Measurements from ENCODE around the gene PRPF19. TPM values are rescaled to one million over a fixed set of nuclear protein-coding genes. Genes with fewer than 3 reads are reported as not detected.

PRPF19 gene
- total and polyA plus RNA-seq, 2 of the 4 experiments (the other 2 are of a cell fraction), result 29.8 to 50.4 TPM

- peaks cover 39% of the 10 kb centered on the region for H3K36me3 ChIP-seq (ENCODE audit: control insufficient read depth, insufficient read depth, low read length)
- no peak overlapping the region for H2BK15ac ChIP-seq (ENCODE audit: low read depth, low read length)
- ChIA-PET POLR2A (ENCODE audit: unreplicated experiment) (no interaction called here), CTCF (interaction anchor here (0.7 kb wide), 1 partner anchor 439 kb away, joined by 4 read pairs; no protein-coding TSS in a partner anchor)
- H2AK5ac ChIP-seq (ENCODE audit: low read depth, low read length), result no peak overlapping the region
- intact Hi-C loops (cut with micrococcal nuclease), result no loop called here
- H3K14ac ChIP-seq (replicated peaks; ENCODE audit: low read depth, low read length), result no peak overlapping the region
- no peak overlapping the region for H4K91ac ChIP-seq (ENCODE audit: insufficient read depth, low read depth, low read length)
- H4K5ac ChIP-seq (ENCODE audit: low read depth, low read length), result no peak overlapping the region
- H3K9ac ChIP-seq (ENCODE audit: low read depth, low read length), result no peak overlapping the region
- H2BK5ac ChIP-seq (ENCODE audit: low read depth, low read length, poor library complexity, severe bottlenecking), result no peak overlapping the region
- H3K27me3 ChIP-seq (ENCODE audit: control insufficient read depth, insufficient read depth, low read length), result no peaks in the 10 kb centered on the region
- H4K8ac ChIP-seq (ENCODE audit: low read depth in 2 of 2, low read length in 2 of 2), result no peak overlapping the region
- no peak overlapping the region for H2AK9ac ChIP-seq (replicated peaks; ENCODE audit: low read depth, low read length, poor library complexity)
- DNase-seq, result no peak
- H3K4ac ChIP-seq (ENCODE audit: low read depth, low read length), result no peak overlapping the region
- H3K9me3 ChIP-seq (ENCODE audit: control insufficient read depth, insufficient read depth, low read length), result no peaks in the 10 kb centered on the region
- no peak overlapping the region for H3K27ac ChIP-seq (ENCODE audit: insufficient read depth, low read length)
- in situ Hi-C loops (cut with MboI; ENCODE audit: low sequenced_read_pairs), result no loop called here
- no peak overlapping the region for H3K18ac ChIP-seq (ENCODE audit: low read depth, low read length)
- no peaks in the 10 kb centered on the region for H3K9me1 ChIP-seq (ENCODE audit: insufficient read depth, low read length)
- no peak overlapping the region for H2AFZ ChIP-seq (replicated peaks; ENCODE audit: low read length, poor library complexity)
- no TSS peak for BruUV-seq (replicated peaks)
- H3K23ac ChIP-seq (ENCODE audit: low read depth, low read length), result no peak overlapping the region
- H3K4me1 ChIP-seq (ENCODE audit: control insufficient read depth, insufficient read depth, low read length), result no peaks in the 10 kb centered on the region; the same call in 1 of the 2 replicates
- dilution Hi-C loops (cut with HindIII; ENCODE audit: low sequenced_read_pairs, unreplicated experiment), result no loop called here
- H3K79me1 ChIP-seq (ENCODE audit: low read depth in 1 of 2, low read length in 2 of 2), result no peaks in the 10 kb centered on the region
- no peak overlapping the region for H3K4me2 ChIP-seq (ENCODE audit: low read depth, low read length)
- no peak overlapping the region for H3K4me3 ChIP-seq (ENCODE audit: insufficient read depth, low read depth, low read length)
- TF ChIP-seq MAFK (IDR thresholded peaks at IDR 0.05; ENCODE audit: low read depth, low read length) (no peak), CEBPB (IDR thresholded peaks at IDR 0.05; ENCODE audit: low read depth, low read length) (no peak), BHLHE40 (IDR thresholded peaks at IDR 0.05; ENCODE audit: low read depth, low read length) (no peak), POLR2A (IDR thresholded peaks at IDR 0.05; ENCODE audit: low read depth, low read length) (no peak)
- no peak overlapping the region for H3K56ac ChIP-seq (ENCODE audit: extremely low read depth, insufficient read depth, low read length)
- no peak overlapping the region for H2BK20ac ChIP-seq (ENCODE audit: low read depth, low read length)
- ATAC-seq (ENCODE audit: low read depth), result no peak
- no peaks in the 10 kb centered on the region for H4K20me1 ChIP-seq (ENCODE audit: insufficient read depth, low read length)
- H2BK120ac ChIP-seq (ENCODE audit: low read depth, low read length), result no peak overlapping the region
- 92% methylated on average over 3 of the region's 27 CpGs; no CpG with 5 or more reads in 1 of the 2 experiments for WGBS, 2 experiments (ENCODE audit: extremely low coverage in 2 of 2, insufficient read length in 1 of 2)
Observed at GRCh38 chr11:60935676-60936442, 29.5 kb upstream of the PRPF19 start.
